A673 (cell line): ENCODE measurements around the gene HPSE. TPM values are rescaled to one million over a fixed set of nuclear protein-coding genes. Genes with fewer than 3 reads are reported as not detected.

Experiments used
- BruUV-seq: library from RNA; stranded (reverse); fragments of 400-500 nt; replicated peaks from 2 replicates; lab custom pipeline; 2021; lab: Mats Ljungman, UMichigan
- CTCF ChIA-PET: fragments of 300-600 bp; sonication (Branson Sonifier 250); formaldehyde crosslinking; loops from one replicate; lab custom pipeline; 2022; ENCODE audit warnings: antibody characterized with exemption; lab: Charles Lee
- POLR2A ChIA-PET: fragments of 300-600 bp; sonication (Branson Sonifier 250); formaldehyde crosslinking; loops from one replicate; lab custom pipeline; 2022; ENCODE audit warnings: antibody characterized with exemption; ENCODE audit not compliant: low non-redundant PET; lab: Charles Lee
- DNase-seq: peaks from one replicate; pipeline ENCODE4 v3.0.0-alpha.2; 2015; ENCODE audit warnings: low spot score
- H3K27ac ChIP-seq: fragments of 200-600 bp; sonication (generic); 2 replicates; pipeline ENCODE4 v1.5.1; 2016; ENCODE audit warnings: mixed run types, low read depth, mild to moderate bottlenecking, mixed read lengths, antibody characterized with exemption, low read length; ENCODE audit not compliant: poor library complexity, severe bottlenecking
- H3K27me3 ChIP-seq: fragments of 200-600 bp; sonication (generic); replicated peaks from 2 replicates; pipeline ENCODE4 v1.6.1; 2017; ENCODE audit warnings: mixed run types, low read depth, mild to moderate bottlenecking, mixed read lengths, antibody characterized with exemption, low read length; ENCODE audit not compliant: insufficient read depth, poor library complexity
- H3K36me3 ChIP-seq: fragments of 200-600 bp; sonication (generic); 2 replicates; pipeline ENCODE4 v1.6.1; 2016; ENCODE audit warnings: mixed run types, mild to moderate bottlenecking, mixed read lengths, antibody characterized with exemption, low read length; ENCODE audit not compliant: insufficient read depth, poor library complexity, severe bottlenecking
- H3K4me1 ChIP-seq: fragments of 200-600 bp; sonication (generic); 2 replicates; pipeline ENCODE4 v1.6.1; 2017; ENCODE audit warnings: mixed run types, mild to moderate bottlenecking, mixed read lengths, antibody characterized with exemption, low read length; ENCODE audit not compliant: insufficient read depth, poor library complexity, severe bottlenecking
- H3K4me3 ChIP-seq: fragments of 200-600 bp; sonication (generic); 2 replicates; pipeline ENCODE4 v1.5.1; 2016; ENCODE audit warnings: low read depth, mixed run types, mild to moderate bottlenecking, mixed read lengths, low read length; ENCODE audit not compliant: poor library complexity, severe bottlenecking
- H3K9me3 ChIP-seq: fragments of 200-600 bp; sonication (generic); 2 replicates; pipeline ENCODE4 v1.6.1; 2016; ENCODE audit warnings: mixed run types, low read depth, mild to moderate bottlenecking, mixed read lengths, antibody characterized with exemption, low read length; ENCODE audit not compliant: poor library complexity, severe bottlenecking
- CTCF ChIP-seq: fragments of 300-800, 200-600 bp; sonication (generic); conservative IDR thresholded peaks from 2 replicates; pipeline ENCODE4 v1.5.1; 2017; ENCODE audit warnings: low read depth, mild to moderate bottlenecking, antibody characterized with exemption, low read length, moderate library complexity, mixed read lengths
- EZH2 ChIP-seq: fragments of 200-600 bp; sonication (generic); IDR thresholded peaks from 2 replicates; pipeline ENCODE4 v1.6.1; 2017; ENCODE audit warnings: borderline replicate concordance, low read depth, mild to moderate bottlenecking, mixed read lengths, antibody characterized with exemption, low read length; ENCODE audit not compliant: poor library complexity, severe bottlenecking
- intact Hi-C: fragments of 100-400 bp; cut with micrococcal nuclease; formaldehyde crosslinking; loops from one replicate; pipeline ENCODE4 v1.10.0; 2022; ENCODE audit not compliant: unreplicated experiment
- total RNA-seq: library from RNA; stranded (reverse); gene quantifications from 2 replicates; pipeline ENCODE4 v1.2.3, GENCODE V29; 2021

The HPSE gene
- total RNA-seq, 1 experiment from 2014 or later, result 0.84 TPM

DNA sequence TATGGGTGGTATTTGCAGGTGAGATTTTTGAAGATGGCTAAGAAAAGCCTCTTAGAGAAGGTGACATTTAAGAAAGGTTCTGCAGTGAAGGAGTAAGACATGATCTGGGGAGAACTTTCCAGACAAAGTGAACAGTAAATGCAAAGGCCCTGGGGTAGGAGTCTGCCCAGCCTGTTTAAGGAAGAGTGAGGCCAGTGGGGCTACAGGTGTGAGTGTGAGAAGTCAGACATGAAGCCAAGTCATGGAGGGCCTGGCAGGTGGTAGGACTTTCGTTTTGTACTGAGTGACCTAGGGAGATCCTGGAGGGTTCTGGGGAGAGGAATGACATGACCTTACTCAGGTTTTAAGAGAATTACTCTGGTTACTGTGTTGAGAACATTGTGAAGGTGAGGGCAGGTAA, 71.5 kb downstream of the HPSE start:
- Histone ChIP-seq H3K4me3 (no peak overlapping the region), H3K27me3 (no peaks in the 10 kb centered on the region), H3K9me3 (no peaks in the 10 kb centered on the region), H3K36me3 (no peaks in the 10 kb centered on the region), H3K27ac (no peak overlapping the region), H3K4me1 (no peaks in the 10 kb centered on the region)
- ChIA-PET POLR2A (no interaction called here), CTCF (no interaction called here)
- intact Hi-C loops, result loop anchor here (5.0 kb wide), 1 partner anchor 191 kb away; no protein-coding TSS in a partner anchor
- no peak for DNase-seq
- BruUV-seq, result no TSS peak
- no peak for TF ChIP-seq CTCF
- TF ChIP-seq EZH2, result no peak

- no peak for DNase-seq
- TF ChIP-seq CTCF (no peak), EZH2 (no peak)
- ChIA-PET POLR2A (no interaction called here), CTCF (no interaction called here)
- intact Hi-C loops, result loop anchor here (5.0 kb wide), 1 partner anchor 190 kb away; no protein-coding TSS in a partner anchor
- Histone ChIP-seq H3K4me1 (no peaks in the 10 kb centered on the region), H3K9me3 (no peaks in the 10 kb centered on the region), H3K36me3 (no peaks in the 10 kb centered on the region), H3K27ac (no peak overlapping the region), H3K4me3 (no peak overlapping the region), H3K27me3 (no peaks in the 10 kb centered on the region)
- no TSS peak for BruUV-seq
Observed at GRCh38 chr4:83262682-83263081, 72.0 kb downstream of the HPSE start.

GRCh38 chr4:83261307-83261706, 73.3 kb downstream of the HPSE start:
- ChIA-PET POLR2A (no interaction called here), CTCF (interaction anchor here (0.7 to 1.2 kb wide), 3 partner anchors 409 to 800 kb away, joined by 3 to 7 read pairs (median 3); no protein-coding TSS in a partner anchor)
- no peaks in the 10 kb centered on the region for H3K36me3 ChIP-seq
- no peak overlapping the region for H3K4me3 ChIP-seq
- H3K9me3 ChIP-seq, result no peaks in the 10 kb centered on the region
- H3K27ac ChIP-seq, result no peak overlapping the region
- intact Hi-C loops, result loop anchor here (5.0 kb wide), 1 partner anchor 189 kb away; no protein-coding TSS in a partner anchor
- TF ChIP-seq EZH2 (no peak), CTCF (no peak)
- no peaks in the 10 kb centered on the region for H3K4me1 ChIP-seq
- no peaks in the 10 kb centered on the region for H3K27me3 ChIP-seq
- no TSS peak for BruUV-seq
- DNase-seq, result no peak
